ENCODE measurements around the gene BABAM2.
"Not testable (repeated sequence)": the region's sequence is repeated elsewhere in the genome, so short reads cannot be mapped to it uniquely, and the experiment has no call there.

Gene BABAM2

GRCh38 chr2:28096421-28096820 lies 205.9 kb downstream of the BABAM2 start:
- no peak for TF ChIP-seq CTCF (conservative IDR thresholded peaks at IDR 0.05; ENCODE audit: low read depth, low read length)
- no peak for DNase-seq (ENCODE audit: low read depth)
- H3K4me3 ChIP-seq (ENCODE audit: low read length) = no peak overlapping the region

GRCh38 chr2:28098501-28099225 lies 208.1 kb downstream of the BABAM2 start:
- TF ChIP-seq CTCF (conservative IDR thresholded peaks at IDR 0.05; ENCODE audit: low read depth, low read length) = no peak
- DNase-seq (ENCODE audit: low read depth) = no peak
- H3K4me3 ChIP-seq (ENCODE audit: low read length) = no peak overlapping the region

- no peak overlapping the region for H3K4me3 ChIP-seq (ENCODE audit: low read length)
- DNase-seq (ENCODE audit: low read depth) = no peak
- no peak for TF ChIP-seq CTCF (conservative IDR thresholded peaks at IDR 0.05; ENCODE audit: low read depth, low read length)
Measured at GRCh38 chr2:28101123-28101522, 210.6 kb downstream of the BABAM2 start.

GRCh38 chr2:28101892-28102291 lies 211.4 kb downstream of the BABAM2 start:
- no peak for DNase-seq (ENCODE audit: low read depth)
- no peak overlapping the region for H3K4me3 ChIP-seq (ENCODE audit: low read length)
- TF ChIP-seq CTCF (conservative IDR thresholded peaks at IDR 0.05; ENCODE audit: low read depth, low read length) = no peak

GRCh38 chr2:28102455-28102874 lies 211.9 kb downstream of the BABAM2 start:
- DNase-seq (ENCODE audit: low read depth) = no peak
- no peak for TF ChIP-seq CTCF (conservative IDR thresholded peaks at IDR 0.05; ENCODE audit: low read depth, low read length)
- no peak overlapping the region for H3K4me3 ChIP-seq (ENCODE audit: low read length)

- H3K4me3 ChIP-seq (ENCODE audit: low read length) = no peak overlapping the region
- no peak for TF ChIP-seq CTCF (conservative IDR thresholded peaks at IDR 0.05; ENCODE audit: low read depth, low read length)
- no peak for DNase-seq (ENCODE audit: low read depth)
Measured at GRCh38 chr2:28103611-28104010, 213.1 kb downstream of the BABAM2 start.

GRCh38 chr2:28108143-28108542 lies 217.6 kb downstream of the BABAM2 start:
- no peak for DNase-seq (ENCODE audit: low read depth)
- TF ChIP-seq CTCF (conservative IDR thresholded peaks at IDR 0.05; ENCODE audit: low read depth, low read length) = no peak
- no peak overlapping the region for H3K4me3 ChIP-seq (ENCODE audit: low read length)

- H3K4me3 ChIP-seq (ENCODE audit: low read length); DNase-seq (ENCODE audit: low read depth): not testable (repeated sequence)
Measured at GRCh38 chr2:28113771-28114170, 223.2 kb downstream of the BABAM2 start.
